OCI-M2 (cell line): ENCODE data around the gene CHD9NB.

Experiments
- DNase-seq: peaks from one replicate; lab custom pipeline; 2025; ENCODE audit not compliant: unreplicated experiment; lab: John Stamatoyannopoulos, UW

Gene CHD9NB

GRCh38 chr16:53052519-53053501 is at the start of gene CHD9NB:
Gene CHD9NB (minus strand): TSS chr16:53052897. CDS start chr16:53044158, 8,739 bp downstream.
- no peak for DNase-seq

- no peak for DNase-seq
These were observed 48.2 kb upstream of the CHD9NB start for GRCh38 chr16:53100889-53101288.

DNA sequence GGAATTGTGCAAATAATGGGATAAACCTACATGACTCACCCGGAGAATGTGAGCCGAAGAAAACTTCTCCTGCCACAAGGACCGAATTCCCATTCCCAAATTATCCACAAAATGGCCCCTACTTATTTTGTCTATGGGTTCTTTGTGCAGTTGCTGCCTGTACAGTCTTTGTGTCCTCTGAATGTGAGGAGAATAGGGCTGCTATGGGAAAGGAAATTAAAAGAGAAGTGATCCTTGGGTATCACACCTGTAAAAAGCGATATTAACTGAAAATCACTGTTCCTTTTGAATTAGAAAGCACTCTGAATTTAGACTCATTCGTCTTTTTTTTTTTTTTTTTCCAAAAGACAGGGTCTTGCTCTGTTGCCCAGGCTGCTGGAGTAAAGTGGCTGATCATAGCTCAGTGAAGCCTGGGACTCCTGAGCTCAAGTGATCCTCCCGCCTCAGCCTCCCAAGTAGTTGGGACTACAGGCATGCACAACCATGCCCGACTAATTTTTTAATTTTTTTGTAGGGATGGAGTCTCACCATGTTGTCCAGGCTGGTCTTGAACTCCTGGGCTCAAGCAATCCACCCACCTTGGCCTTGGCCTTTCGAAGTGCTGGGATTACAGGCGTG is 47.5 kb upstream of the CHD9NB start:
- no peak for DNase-seq

DNA sequence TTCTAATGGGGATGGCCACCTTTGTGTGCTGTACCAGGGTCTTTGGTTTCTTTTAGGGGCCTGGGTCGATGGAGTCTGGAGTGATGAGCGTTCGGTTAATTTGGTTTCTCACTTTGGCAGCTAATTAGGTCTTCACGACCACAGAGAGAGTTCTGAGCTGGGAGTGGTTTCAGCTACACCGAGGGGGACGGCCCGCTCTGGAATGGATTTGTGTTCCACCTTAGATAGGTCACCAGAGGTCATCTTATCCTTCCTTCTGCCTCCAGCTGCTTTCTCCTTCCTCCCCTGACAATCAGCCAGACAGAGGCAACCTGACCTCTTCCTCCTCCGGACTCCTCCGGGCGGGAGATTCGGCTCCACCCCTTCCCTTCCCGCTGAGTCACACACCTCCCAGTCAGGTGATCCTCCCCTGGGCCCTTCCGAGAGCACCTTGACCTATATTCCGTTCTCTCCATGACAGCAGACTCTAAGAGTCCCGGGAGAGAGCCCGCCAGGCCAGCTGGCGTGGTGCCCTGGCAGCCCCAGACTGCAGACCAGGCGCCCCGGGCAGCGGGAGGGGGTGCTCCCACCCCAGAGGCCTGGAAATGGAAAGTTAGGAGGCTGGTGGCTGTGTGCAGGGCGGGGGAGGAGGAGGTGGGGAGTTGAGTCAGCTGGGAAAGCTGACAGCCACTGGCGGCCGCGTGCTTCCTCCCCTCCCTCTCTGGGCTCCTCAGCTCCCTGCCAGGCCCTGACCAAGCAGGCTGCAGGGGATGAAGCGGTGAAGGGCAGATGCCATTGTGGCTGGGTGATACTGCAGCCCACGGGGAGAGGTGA is 46.8 kb upstream of the CHD9NB start:
- DNase-seq = no peak

GRCh38 chr16:53098526-53099317 is 46.0 kb upstream of the CHD9NB start:
- DNase-seq = no peak

DNA sequence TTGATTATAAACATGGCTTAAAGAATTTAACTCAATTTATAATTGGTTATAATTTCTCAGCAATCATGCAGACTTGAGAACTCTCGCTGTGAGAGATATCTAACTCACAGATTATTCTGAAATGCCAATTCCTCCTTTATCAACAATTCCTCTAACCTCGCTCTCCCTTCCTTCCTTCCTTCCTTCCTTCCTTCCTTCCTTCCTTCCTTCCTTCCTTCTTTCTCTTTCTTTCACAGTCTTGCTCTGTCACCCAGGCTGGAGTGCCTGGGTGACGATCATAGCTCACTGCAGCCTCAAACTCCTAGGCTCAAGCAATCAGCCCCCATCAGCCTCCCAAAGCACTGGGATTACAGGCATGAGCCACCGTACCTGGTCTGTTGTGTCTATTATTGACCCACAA is 44.5 kb upstream of the CHD9NB start:
- no peak for DNase-seq

GRCh38 chr16:53094013-53094630 is 41.4 kb upstream of the CHD9NB start:
- DNase-seq = no peak

DNA sequence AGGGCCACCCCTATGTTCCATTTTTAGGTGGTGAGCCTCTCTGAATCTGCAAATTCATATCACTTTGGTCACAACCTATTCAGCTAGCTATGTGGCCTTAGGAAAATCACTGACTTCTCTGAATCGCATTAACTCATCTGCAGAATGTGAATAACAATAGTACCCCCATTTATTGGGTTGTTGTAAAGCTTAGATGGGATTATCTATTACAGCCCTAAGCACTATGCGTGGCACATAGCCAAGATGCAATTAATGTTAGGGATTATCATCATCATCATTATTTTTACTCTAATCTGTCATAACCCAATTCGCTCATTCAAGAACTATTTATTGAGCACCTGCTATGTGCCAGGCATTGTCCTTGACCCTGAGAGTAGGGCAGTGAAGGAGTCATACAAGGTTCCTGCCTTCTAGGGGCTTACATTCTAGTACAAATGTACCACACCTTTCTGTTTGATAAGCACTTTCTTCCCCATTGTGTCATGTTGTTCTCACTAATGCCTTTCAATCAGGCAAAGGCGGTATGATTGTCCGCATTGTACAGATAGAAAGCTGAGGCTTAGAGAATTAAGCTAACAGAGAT is 40.6 kb upstream of the CHD9NB start:
- DNase-seq = no peak

DNA sequence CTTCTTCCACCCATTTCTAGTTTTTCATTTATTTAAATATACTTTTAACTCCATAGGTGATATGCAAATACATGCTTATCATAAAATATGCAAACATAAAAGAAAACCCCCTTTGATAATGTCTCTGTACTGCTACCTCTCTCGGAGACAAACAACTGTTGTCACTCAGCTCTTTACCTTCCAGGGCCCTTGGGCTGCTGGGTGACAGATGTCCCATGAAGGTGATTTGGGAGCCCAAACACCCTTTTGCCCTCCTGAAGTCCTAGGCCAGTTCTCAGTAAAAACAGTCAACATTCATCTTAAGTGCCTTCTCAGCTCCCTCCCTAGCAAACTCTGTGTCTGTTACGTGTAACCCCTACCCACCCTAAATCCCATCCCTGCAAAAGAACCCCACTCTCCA is 39.6 kb upstream of the CHD9NB start:
- DNase-seq = no peak

DNA sequence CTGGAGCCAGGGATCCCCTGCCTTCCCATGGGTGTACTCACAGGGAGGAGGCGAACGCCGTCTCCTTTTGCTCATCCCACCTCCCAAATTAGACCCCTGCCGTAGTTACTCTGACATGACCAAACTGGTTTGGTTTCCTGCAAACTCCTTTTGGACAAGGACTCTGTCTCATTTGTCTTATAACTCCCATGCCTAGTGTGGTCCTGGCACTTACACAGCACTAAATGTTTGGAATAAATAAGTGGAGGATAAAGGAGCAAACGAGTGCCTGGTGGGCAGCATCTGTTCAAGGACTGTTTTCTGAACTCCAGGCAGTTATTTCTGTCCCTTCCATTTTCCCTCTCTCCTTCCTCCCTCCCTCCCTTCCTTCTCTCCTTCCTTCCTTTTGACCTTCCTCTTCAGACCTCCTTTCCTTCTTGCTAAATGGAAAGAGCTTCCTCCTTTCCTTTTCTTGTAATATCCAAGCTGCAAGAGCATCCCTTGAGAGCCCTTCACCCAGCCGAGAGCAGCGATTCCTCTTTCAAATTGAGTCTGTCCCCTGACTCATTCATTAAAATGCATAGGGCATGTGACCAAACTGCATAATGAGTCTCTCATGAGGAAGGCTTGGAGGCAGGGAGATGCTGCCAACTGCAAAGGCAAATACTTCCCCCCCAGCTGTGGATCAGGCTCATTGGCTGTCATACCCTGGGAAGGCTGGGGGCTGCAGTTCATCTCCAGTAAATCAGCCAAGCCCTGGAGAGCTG is 38.9 kb upstream of the CHD9NB start:
- no peak for DNase-seq

- no peak for DNase-seq
These were observed 38.1 kb upstream of the CHD9NB start for GRCh38 chr16:53090591-53091411.

GRCh38 chr16:53090286-53090590 is 37.5 kb upstream of the CHD9NB start:
- DNase-seq = no peak

GRCh38 chr16:53089434-53090285 is 37.0 kb upstream of the CHD9NB start:
- no peak for DNase-seq

DNA sequence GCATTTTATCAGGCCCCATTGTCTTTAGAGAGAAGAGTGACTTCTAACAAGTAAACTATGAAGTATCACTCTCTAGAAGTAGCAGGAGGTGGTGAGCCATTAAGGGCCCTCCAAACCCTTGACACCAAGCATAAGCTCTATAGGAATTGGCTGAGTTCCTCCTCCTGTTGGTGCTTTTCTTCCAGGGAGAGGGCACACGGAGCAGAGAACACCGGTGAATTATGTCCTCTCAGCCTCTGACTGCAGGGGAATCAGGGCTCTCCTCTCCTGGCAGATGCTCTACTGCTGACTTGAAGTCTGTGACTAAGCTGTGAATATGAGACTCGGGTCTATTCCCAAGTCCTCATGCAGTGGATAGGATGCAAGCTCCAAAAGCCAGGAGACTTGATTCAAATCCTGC is 34.4 kb upstream of the CHD9NB start:
- DNase-seq = no peak

DNA sequence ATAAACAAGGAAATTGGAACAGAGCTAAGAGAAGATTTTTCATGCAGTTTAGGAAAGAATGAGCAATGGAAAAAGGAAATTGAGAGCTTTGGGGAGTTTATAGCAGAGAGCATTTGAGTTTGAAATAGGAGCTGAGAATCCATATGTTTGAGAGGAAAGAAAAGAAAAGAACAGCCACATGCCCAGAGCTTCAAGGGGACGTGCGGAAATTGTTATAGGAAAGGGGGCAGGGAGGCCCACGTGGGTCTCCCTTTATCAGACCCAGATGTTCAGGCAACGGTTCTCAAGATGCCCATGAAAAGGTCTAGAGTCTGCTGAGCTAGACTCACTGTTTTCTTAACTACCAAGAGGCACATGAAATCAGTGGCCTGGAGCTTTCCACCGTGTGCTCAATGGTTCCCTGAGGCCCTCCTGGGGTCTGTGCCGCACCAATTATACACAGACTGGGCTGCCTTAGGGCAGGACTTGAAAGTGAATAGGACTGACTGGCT is 33.3 kb upstream of the CHD9NB start:
- no peak for DNase-seq

- DNase-seq = no peak
These were observed 32.7 kb upstream of the CHD9NB start for GRCh38 chr16:53085369-53085843.

- no peak for DNase-seq
These were observed 32.1 kb upstream of the CHD9NB start for GRCh38 chr16:53084746-53085334.
